AG04450 (cell line): ENCODE data around the gene KRTAP1-5. TPM values are rescaled to one million over a fixed set of nuclear protein-coding genes. Genes with fewer than 3 reads are reported as not detected.
A peak's percentile ranks its signal among the peaks of the same experiment; 100 is the strongest.
"Not testable (repeated sequence)": the region's sequence is repeated elsewhere in the genome, so short reads cannot be mapped to it uniquely, and the experiment has no call there.

Experiments
- CTCF ChIA-PET: fragments of 300-600, 350-600 bp; formaldehyde crosslinking; extraction: SDS; loops from one replicate; lab custom pipeline; 2022; ENCODE audit warnings: antibody characterized with exemption, inconsistent platforms; lab: Charles Lee
- POLR2A ChIA-PET: fragments of 350-600 bp; formaldehyde crosslinking; extraction: SDS; loops from one replicate; lab custom pipeline; 2021; ENCODE audit warnings: antibody characterized with exemption, inconsistent platforms; lab: Yijun Ruan, JAX
- DNase-seq: peaks from one replicate; pipeline ENCODE4 v3.0.0-alpha.2; 2011; ENCODE audit warnings: low read depth, low spot score
- H3K27ac ChIP-seq: one replicate; pipeline ENCODE4 v1.5.1; 2012; ENCODE audit warnings: low read depth, low read length, control low read depth
- H3K27me3 ChIP-seq: one replicate; pipeline ENCODE4 v1.6.0; 2012; ENCODE audit warnings: low read length; ENCODE audit not compliant: control insufficient read depth, insufficient read depth
- H3K4me3 ChIP-seq: 2 replicates; pipeline ENCODE4 v1.5.1; 2011; ENCODE audit warnings: mild to moderate bottlenecking, low read depth, low read length, control low read depth
- H3K9me3 ChIP-seq: 2 replicates; pipeline ENCODE4 v1.5.1; 2012; ENCODE audit warnings: low read length; ENCODE audit not compliant: control insufficient read depth, insufficient read depth
- CTCF ChIP-seq: IDR thresholded peaks from 2 replicates; pipeline ENCODE4 v1.5.1; 2011; ENCODE audit warnings: low read depth, low read length, control low read depth, inconsistent platforms
- polyA plus RNA-seq: library from polyadenylated mRNA; depleted of rRNA; stranded (reverse); fragments of >200 nt; gene quantifications from 2 replicates; pipeline ENCODE4 v1.2.3, GENCODE V29; 2011

Gene KRTAP1-5
- polyA plus RNA-seq, 1 experiment, result 16.9 TPM

- no peak overlapping the region for H3K4me3 ChIP-seq
- H3K27me3 ChIP-seq, result no peaks in the 10 kb centered on the region
- H3K27ac ChIP-seq, result no peak overlapping the region
- TF ChIP-seq CTCF, result no peak
- H3K9me3 ChIP-seq, result no peaks in the 10 kb centered on the region
- POLR2A ChIA-PET, result no interaction called here
- DNase-seq, result peak; percentile 41
- CTCF ChIA-PET, result no interaction called here
Measured at GRCh38 chr17:41067281-41067680, 40.3 kb upstream of the KRTAP1-5 start.

- peak; percentile 71 for DNase-seq
- Histone ChIP-seq H3K4me3 (no peak within 1 kb of the TSS), H3K9me3 (no peaks in the 10 kb centered on the region), H3K27me3 (no peaks in the 10 kb centered on the region), H3K27ac (peak within 1 kb of the TSS; percentile 53)
- TF ChIP-seq CTCF, result no peak
- CTCF ChIA-PET, result no interaction called here
- POLR2A ChIA-PET, result no interaction called here
Measured at GRCh38 chr17:41065829-41066624, 39.0 kb upstream of the KRTAP1-5 start, which contains the start of gene KRTAP2-4. KRTAP2-4 (minus strand) TSS chr17:41065879; CDS start chr17:41065845, 34 bp downstream.

GRCh38 chr17:41065016-41065689, 38.1 kb upstream of the KRTAP1-5 start:
- H3K27ac ChIP-seq, H3K27me3 ChIP-seq, POLR2A ChIA-PET, H3K9me3 ChIP-seq, H3K4me3 ChIP-seq, CTCF ChIA-PET, DNase-seq: not testable (repeated sequence)

GRCh38 chr17:41064301-41064700, 37.3 kb upstream of the KRTAP1-5 start:
- no peak for DNase-seq
- no peak for TF ChIP-seq CTCF
- ChIA-PET POLR2A (no interaction called here), CTCF (no interaction called here)
- H3K9me3 ChIP-seq, result no peaks in the 10 kb centered on the region
- no peak overlapping the region for H3K4me3 ChIP-seq
- H3K27ac ChIP-seq, result no peak overlapping the region
- H3K27me3 ChIP-seq, result no peaks in the 10 kb centered on the region

- Histone ChIP-seq H3K27me3 (no peaks in the 10 kb centered on the region), H3K27ac (no peak overlapping the region), H3K9me3 (no peaks in the 10 kb centered on the region), H3K4me3 (no peak overlapping the region)
- POLR2A ChIA-PET, result no interaction called here
- DNase-seq, result no peak
- CTCF ChIA-PET, result no interaction called here
- no peak for TF ChIP-seq CTCF
Measured at GRCh38 chr17:41063449-41063848, 36.4 kb upstream of the KRTAP1-5 start.
